Neural progenitor cell (in vitro differentiated cells): ENCODE data around the gene ZDHHC19.

Source experiments
- EZH2 ChIP-seq: fragments of 200-600 bp; sonication (generic); IDR thresholded peaks from 2 replicates; pipeline ENCODE4 v1.6.1; 2017; ENCODE audit warnings: antibody characterized with exemption, mild to moderate bottlenecking, moderate library complexity
- TF ChIP-seq, protein P1 (sequence below): fragments of 200-600 bp; sonication (generic); IDR thresholded peaks from 2 replicates; pipeline ENCODE4 v1.5.1; 2017; ENCODE audit warnings: antibody characterized with exemption, mild to moderate bottlenecking

DNA sequence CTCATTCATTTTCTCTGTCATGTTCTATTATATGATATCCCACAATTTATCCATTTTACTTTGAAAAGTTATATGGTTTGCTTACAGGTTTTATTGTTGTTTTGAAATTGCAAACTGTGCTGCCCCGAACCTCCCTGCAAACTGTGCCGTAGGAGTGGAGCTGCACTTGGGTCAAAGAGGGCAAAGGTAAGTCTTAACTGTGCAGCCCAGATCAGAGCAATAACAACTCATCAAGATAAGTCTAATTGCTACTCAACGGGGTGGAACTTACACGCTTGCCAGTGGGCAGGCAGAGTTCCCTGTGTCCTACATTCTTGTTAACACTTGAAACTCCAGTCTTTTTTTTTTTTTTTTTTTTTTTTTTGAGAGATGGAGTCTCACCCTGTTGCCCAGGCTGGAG is 33.2 kb downstream of the ZDHHC19 start:
- TF ChIP-seq EZH2: no peak
- TF ChIP-seq, protein P1, sequence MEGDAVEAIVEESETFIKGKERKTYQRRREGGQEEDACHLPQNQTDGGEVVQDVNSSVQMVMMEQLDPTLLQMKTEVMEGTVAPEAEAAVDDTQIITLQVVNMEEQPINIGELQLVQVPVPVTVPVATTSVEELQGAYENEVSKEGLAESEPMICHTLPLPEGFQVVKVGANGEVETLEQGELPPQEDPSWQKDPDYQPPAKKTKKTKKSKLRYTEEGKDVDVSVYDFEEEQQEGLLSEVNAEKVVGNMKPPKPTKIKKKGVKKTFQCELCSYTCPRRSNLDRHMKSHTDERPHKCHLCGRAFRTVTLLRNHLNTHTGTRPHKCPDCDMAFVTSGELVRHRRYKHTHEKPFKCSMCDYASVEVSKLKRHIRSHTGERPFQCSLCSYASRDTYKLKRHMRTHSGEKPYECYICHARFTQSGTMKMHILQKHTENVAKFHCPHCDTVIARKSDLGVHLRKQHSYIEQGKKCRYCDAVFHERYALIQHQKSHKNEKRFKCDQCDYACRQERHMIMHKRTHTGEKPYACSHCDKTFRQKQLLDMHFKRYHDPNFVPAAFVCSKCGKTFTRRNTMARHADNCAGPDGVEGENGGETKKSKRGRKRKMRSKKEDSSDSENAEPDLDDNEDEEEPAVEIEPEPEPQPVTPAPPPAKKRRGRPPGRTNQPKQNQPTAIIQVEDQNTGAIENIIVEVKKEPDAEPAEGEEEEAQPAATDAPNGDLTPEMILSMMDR: no peak
